SK-N-SH (cell line): ENCODE results near the gene ABHD12. TPM values are rescaled to one million over a fixed set of nuclear protein-coding genes. Genes with fewer than 3 reads are reported as not detected.

ENCODE experiments used
- CTCF ChIA-PET: fragments of 300-600, 350-600 bp; formaldehyde crosslinking; extraction: SDS; loops from one replicate; lab custom pipeline; 2021; lab: Yijun Ruan, JAX
- POLR2A ChIA-PET: fragments of 350-600 bp; sonication (Branson Sonifier 250); formaldehyde crosslinking; extraction: SDS; loops from one replicate; lab custom pipeline; 2020; ENCODE audit warnings: antibody characterized with exemption, inconsistent platforms; lab: Yijun Ruan, JAX
- DNase-seq: peaks from one replicate; pipeline ENCODE4 v3.0.0; 2012
- H2AFZ ChIP-seq: fragments of 200-600 bp; sonication (generic); 2 replicates; pipeline ENCODE4 v1.8.1; 2016; ENCODE audit warnings: antibody characterized with exemption, mild to moderate bottlenecking, low read depth
- H3F3A ChIP-seq: fragments of 200-600 bp; sonication (generic); replicated peaks from 2 replicates; pipeline ENCODE3; 2016; ENCODE audit warnings: antibody characterized with exemption, mild to moderate bottlenecking; ENCODE audit not compliant: insufficient read depth
- H3K27ac ChIP-seq, 2 experiments: fragments of 200-500 bp in 1 of 2; fragments of 200-600 bp in 1 of 2; sonication (Bioruptor generic) in 1 of 2; sonication (generic), shearing (Covaris generic) in 1 of 2; 2 replicates each; pipeline versions ENCODE4 v1.5.1 to v1.6.1; 2014 to 2016; ENCODE audit warnings: low read depth in 2 of 2, inconsistent platforms in 1 of 2, low read length in 1 of 2, mild to moderate bottlenecking in 1 of 2, mixed read lengths in 1 of 2
- H3K27me3 ChIP-seq: fragments of 200-600 bp; sonication (generic), shearing (Covaris generic); 2 replicates; pipeline ENCODE4 v1.6.1; 2016; ENCODE audit warnings: mixed run types; ENCODE audit not compliant: insufficient read depth
- H3K36me3 ChIP-seq, 2 experiments: fragments of 200-500 bp in 1 of 2; fragments of 200-600 bp in 1 of 2; sonication (Bioruptor generic) in 1 of 2; sonication (generic) in 1 of 2; replicated peaks in 1 of 2; 2 replicates each; pipeline versions ENCODE3 to v1.5.1; 2014 to 2016; ENCODE audit warnings: low read length in 1 of 2, mild to moderate bottlenecking in 1 of 2; ENCODE audit not compliant: insufficient read depth in 2 of 2, control insufficient read depth in 1 of 2
- H3K4me1 ChIP-seq, 2 experiments: fragments of 200-500 bp in 1 of 2; fragments of 200-600 bp in 1 of 2; sonication (Bioruptor generic) in 1 of 2; sonication (generic), shearing (Covaris generic) in 1 of 2; 2 replicates each; pipeline versions ENCODE4 v1.5.1 to v1.6.1; 2014 to 2016; ENCODE audit warnings: low read depth in 1 of 2, low read length in 1 of 2, mixed run types in 1 of 2; ENCODE audit not compliant: insufficient read depth in 2 of 2, control insufficient read depth in 1 of 2
- H3K4me2 ChIP-seq: fragments of 200-600 bp; sonication (generic), shearing (Covaris generic); 2 replicates; pipeline ENCODE4 v1.6.1; 2017; ENCODE audit warnings: mixed run types
- H3K4me3 ChIP-seq, 2 experiments: fragments of 200-500 bp in 1 of 2; fragments of 200-600 bp in 1 of 2; sonication (Bioruptor generic) in 1 of 2; sonication (generic), shearing (Covaris generic) in 1 of 2; 2 replicates each; pipeline versions ENCODE4 v1.5.1 to v1.8.1; 2014 to 2016; ENCODE audit warnings: low read depth in 2 of 2, inconsistent platforms in 1 of 2, low read length in 1 of 2, mild to moderate bottlenecking in 1 of 2, mixed read lengths in 1 of 2, moderate library complexity in 1 of 2
- H3K79me2 ChIP-seq: fragments of 200-600 bp; sonication (generic); 2 replicates; pipeline ENCODE4 v1.8.1; 2017; ENCODE audit warnings: mild to moderate bottlenecking; ENCODE audit not compliant: insufficient read depth
- H3K9ac ChIP-seq: fragments of 200-600 bp; sonication (generic); 2 replicates; pipeline ENCODE4 v1.6.1; 2017; ENCODE audit warnings: mixed run types
- H3K9me2 ChIP-seq: fragments of 200-600 bp; sonication (generic); 2 replicates; pipeline ENCODE4 v1.6.1; 2017; ENCODE audit warnings: mixed run types
- H3K9me3 ChIP-seq: fragments of 200-600 bp; sonication (generic); 2 replicates; pipeline ENCODE4 v1.6.1; 2017; ENCODE audit warnings: mixed run types, mild to moderate bottlenecking, moderate library complexity
- H4K20me1 ChIP-seq: fragments of 200-600 bp; sonication (generic); 2 replicates; pipeline ENCODE4 v1.6.1; 2017; ENCODE audit warnings: mild to moderate bottlenecking, mixed run types; ENCODE audit not compliant: insufficient read depth
- CTCF ChIP-seq: fragments of 200-600 bp; sonication (generic); IDR thresholded peaks from 2 replicates; pipeline ENCODE4 v1.6.1; 2017; ENCODE audit warnings: antibody characterized with exemption, mild to moderate bottlenecking, moderate library complexity
- EP300 ChIP-seq, 2 experiments: IDR thresholded peaks; 2 replicates each; pipeline versions ENCODE4 v1.4.0 to v1.6.1; 2012; ENCODE audit warnings: borderline replicate concordance in 1 of 2, low read depth in 1 of 2, low read length in 1 of 2
- FOSL2 ChIP-seq: IDR thresholded peaks from 2 replicates; pipeline ENCODE4 v1.4.0; 2012; ENCODE audit warnings: low read depth, mild to moderate bottlenecking, moderate library complexity, borderline replicate concordance
- FOXJ3 ChIP-seq: sonication (generic); formaldehyde crosslinking; IDR thresholded peaks from 2 replicates; pipeline ENCODE4 v1.5.1; 2020; ENCODE audit warnings: mild to moderate bottlenecking, missing genetic modification reagents
- GATA2 ChIP-seq: sonication (generic); formaldehyde crosslinking; IDR thresholded peaks from 2 replicates; pipeline ENCODE4 v1.5.0; 2020; ENCODE audit warnings: mild to moderate bottlenecking, missing genetic modification reagents
- MEF2A ChIP-seq: IDR thresholded peaks from 2 replicates; pipeline ENCODE4 v1.4.0; 2012; ENCODE audit warnings: low read depth, borderline replicate concordance
- MXI1 ChIP-seq: IDR thresholded peaks from 2 replicates; pipeline ENCODE4 v1.6.1; 2012; ENCODE audit warnings: mild to moderate bottlenecking, low read depth, low read length, improper control_type of control experiment
- NFIC ChIP-seq: IDR thresholded peaks from 2 replicates; pipeline ENCODE4 v1.4.0; 2012; ENCODE audit warnings: borderline replicate concordance
- NRF1 ChIP-seq: IDR thresholded peaks from 2 replicates; pipeline ENCODE4 v1.6.1; 2012; ENCODE audit warnings: low read depth, mild to moderate bottlenecking, low read length
- RAD21 ChIP-seq: IDR thresholded peaks from 2 replicates; pipeline ENCODE4 v1.6.1; 2012; ENCODE audit warnings: mild to moderate bottlenecking, low read length
- RCOR1 ChIP-seq: fragments of 150-350 bp; IDR thresholded peaks from 2 replicates; pipeline ENCODE4 v1.6.1; 2017; ENCODE audit warnings: antibody characterized with exemption, low read length
- REST ChIP-seq: IDR thresholded peaks from 2 replicates; pipeline ENCODE4 v1.6.1; 2012; ENCODE audit warnings: mild to moderate bottlenecking, low read depth, low read length, moderate library complexity
- RFX5 ChIP-seq: IDR thresholded peaks from 2 replicates; pipeline ENCODE4 v1.6.1; 2012; ENCODE audit warnings: mild to moderate bottlenecking, improper control_type of control experiment, low read length
- RXRA ChIP-seq: IDR thresholded peaks from 2 replicates; pipeline ENCODE4 v1.4.0; 2012; ENCODE audit warnings: low read depth, mild to moderate bottlenecking, borderline replicate concordance
- TAF1 ChIP-seq: IDR thresholded peaks from 2 replicates; pipeline ENCODE4 v1.6.1; 2012; ENCODE audit warnings: low read depth, mild to moderate bottlenecking, low read length, moderate library complexity, borderline replicate concordance
- WGBS: methylation state at CpG from one replicate; pipeline ENCODE4 v1.1.6; 2017; ENCODE audit warnings: low lambda C conversion rate; 5-methylcytosine and 5-hydroxymethylcytosine counted together
- polyA plus RNA-seq, 3 experiments: library from polyadenylated mRNA; depleted of rRNA; stranded (reverse); fragments of >200 nt; gene quantifications; 2 replicates each; pipeline ENCODE4 v1.2.3, GENCODE V29; 2012
- TF ChIP-seq, protein P1 (sequence below): IDR thresholded peaks from 2 replicates; pipeline ENCODE4 v1.4.0; 2012; ENCODE audit warnings: low read depth
- TF ChIP-seq, protein P2 (sequence below): IDR thresholded peaks from 2 replicates; pipeline ENCODE4 v1.4.0; 2012; ENCODE audit warnings: low read depth, borderline replicate concordance
- TF ChIP-seq, protein P3 (sequence below): fragments of 150-350 bp; IDR thresholded peaks from 2 replicates; pipeline ENCODE4 v1.6.1; 2016; ENCODE audit warnings: mild to moderate bottlenecking, low read depth, low read length
- TF ChIP-seq, protein P4 (sequence below): IDR thresholded peaks from 2 replicates; pipeline ENCODE4; 2012
- TF ChIP-seq, protein P5 (sequence below): IDR thresholded peaks from 2 replicates; pipeline ENCODE4 v1.4.0; 2012; ENCODE audit warnings: low read depth, borderline replicate concordance

The ABHD12 gene
- polyA plus RNA-seq, 1 of the 3 experiments (the other 2 are of a cell fraction), result 33.5 TPM

- no peak overlapping the region for H3K9ac ChIP-seq
- H3K4me1 ChIP-seq, result peaks cover 0 to 16% of the 10 kb centered on the region in 2 experiments; a peak in 1 of 4 replicates
- H3K79me2 ChIP-seq, result no peaks in the 10 kb centered on the region
- no peaks in the 10 kb centered on the region for H3K9me2 ChIP-seq
- no peaks in the 10 kb centered on the region for H3K9me3 ChIP-seq
- no peak overlapping the region for H3K4me3 ChIP-seq
- no peaks in the 10 kb centered on the region for H4K20me1 ChIP-seq
- no peak overlapping the region for H3K4me2 ChIP-seq
- TF ChIP-seq FOSL2 (no peak), RFX5 (no peak), EP300 (IDR thresholded peaks at IDR 0.05; ENCODE audit: borderline replicate concordance in 1 of 2, low read depth in 1 of 2, low read length in 1 of 2) (no peak), CTCF (no peak), FOXJ3 (CRISPR knock-in tag) (no peak), TAF1 (no peak), NFIC (no peak), MXI1 (no peak), RAD21 (no peak), NRF1 (no peak), RCOR1 (no peak), REST (no peak), MEF2A (no peak), RXRA (no peak), GATA2 (no peak)
- TF ChIP-seq, protein P1, sequence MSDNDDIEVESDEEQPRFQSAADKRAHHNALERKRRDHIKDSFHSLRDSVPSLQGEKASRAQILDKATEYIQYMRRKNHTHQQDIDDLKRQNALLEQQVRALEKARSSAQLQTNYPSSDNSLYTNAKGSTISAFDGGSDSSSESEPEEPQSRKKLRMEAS, result no peak
- TF ChIP-seq, protein P2, sequence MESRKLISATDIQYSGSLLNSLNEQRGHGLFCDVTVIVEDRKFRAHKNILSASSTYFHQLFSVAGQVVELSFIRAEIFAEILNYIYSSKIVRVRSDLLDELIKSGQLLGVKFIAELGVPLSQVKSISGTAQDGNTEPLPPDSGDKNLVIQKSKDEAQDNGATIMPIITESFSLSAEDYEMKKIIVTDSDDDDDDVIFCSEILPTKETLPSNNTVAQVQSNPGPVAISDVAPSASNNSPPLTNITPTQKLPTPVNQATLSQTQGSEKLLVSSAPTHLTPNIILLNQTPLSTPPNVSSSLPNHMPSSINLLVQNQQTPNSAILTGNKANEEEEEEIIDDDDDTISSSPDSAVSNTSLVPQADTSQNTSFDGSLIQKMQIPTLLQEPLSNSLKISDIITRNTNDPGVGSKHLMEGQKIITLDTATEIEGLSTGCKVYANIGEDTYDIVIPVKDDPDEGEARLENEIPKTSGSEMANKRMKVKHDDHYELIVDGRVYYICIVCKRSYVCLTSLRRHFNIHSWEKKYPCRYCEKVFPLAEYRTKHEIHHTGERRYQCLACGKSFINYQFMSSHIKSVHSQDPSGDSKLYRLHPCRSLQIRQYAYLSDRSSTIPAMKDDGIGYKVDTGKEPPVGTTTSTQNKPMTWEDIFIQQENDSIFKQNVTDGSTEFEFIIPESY, result no peak
- TF ChIP-seq, protein P3, sequence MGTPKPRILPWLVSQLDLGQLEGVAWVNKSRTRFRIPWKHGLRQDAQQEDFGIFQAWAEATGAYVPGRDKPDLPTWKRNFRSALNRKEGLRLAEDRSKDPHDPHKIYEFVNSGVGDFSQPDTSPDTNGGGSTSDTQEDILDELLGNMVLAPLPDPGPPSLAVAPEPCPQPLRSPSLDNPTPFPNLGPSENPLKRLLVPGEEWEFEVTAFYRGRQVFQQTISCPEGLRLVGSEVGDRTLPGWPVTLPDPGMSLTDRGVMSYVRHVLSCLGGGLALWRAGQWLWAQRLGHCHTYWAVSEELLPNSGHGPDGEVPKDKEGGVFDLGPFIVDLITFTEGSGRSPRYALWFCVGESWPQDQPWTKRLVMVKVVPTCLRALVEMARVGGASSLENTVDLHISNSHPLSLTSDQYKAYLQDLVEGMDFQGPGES, result no peak
- TF ChIP-seq, protein P4, sequence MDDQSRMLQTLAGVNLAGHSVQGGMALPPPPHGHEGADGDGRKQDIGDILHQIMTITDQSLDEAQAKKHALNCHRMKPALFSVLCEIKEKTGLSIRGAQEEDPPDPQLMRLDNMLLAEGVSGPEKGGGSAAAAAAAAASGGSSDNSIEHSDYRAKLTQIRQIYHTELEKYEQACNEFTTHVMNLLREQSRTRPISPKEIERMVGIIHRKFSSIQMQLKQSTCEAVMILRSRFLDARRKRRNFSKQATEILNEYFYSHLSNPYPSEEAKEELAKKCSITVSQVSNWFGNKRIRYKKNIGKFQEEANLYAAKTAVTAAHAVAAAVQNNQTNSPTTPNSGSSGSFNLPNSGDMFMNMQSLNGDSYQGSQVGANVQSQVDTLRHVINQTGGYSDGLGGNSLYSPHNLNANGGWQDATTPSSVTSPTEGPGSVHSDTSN, result no peak
- TF ChIP-seq, protein P5, sequence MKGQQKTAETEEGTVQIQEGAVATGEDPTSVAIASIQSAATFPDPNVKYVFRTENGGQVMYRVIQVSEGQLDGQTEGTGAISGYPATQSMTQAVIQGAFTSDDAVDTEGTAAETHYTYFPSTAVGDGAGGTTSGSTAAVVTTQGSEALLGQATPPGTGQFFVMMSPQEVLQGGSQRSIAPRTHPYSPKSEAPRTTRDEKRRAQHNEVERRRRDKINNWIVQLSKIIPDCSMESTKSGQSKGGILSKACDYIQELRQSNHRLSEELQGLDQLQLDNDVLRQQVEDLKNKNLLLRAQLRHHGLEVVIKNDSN, result no peak
- POLR2A ChIA-PET, result no interaction called here
- H3K27me3 ChIP-seq, result no peaks in the 10 kb centered on the region
- no peak overlapping the region for H3K27ac ChIP-seq
- H2AFZ ChIP-seq, result no peak overlapping the region
- peaks cover 7 to 67% of the 10 kb centered on the region in 2 experiments for H3K36me3 ChIP-seq
- WGBS, result 99% methylated on average over 7 of the region's 24 CpGs
- H3F3A ChIP-seq, result no peaks in the 10 kb centered on the region
- no peak for DNase-seq
- CTCF ChIA-PET, result interaction anchor here (8.2 kb wide), 1 partner anchor 11 kb away, joined by 46 read pairs; no protein-coding TSS in a partner anchor
Measured at GRCh38 chr20:25283221-25283951, 107.2 kb downstream of the ABHD12 start.
